IMR-90 (cell line): Measurements from ENCODE around the gene SLC37A3. TPM values are rescaled to one million over a fixed set of nuclear protein-coding genes. Genes with fewer than 3 reads are reported as not detected.

Experiments used
- ATAC-seq: fragments of 200-7000 bp; cut with Tn5 transposase; 2 replicates; pipeline ENCODE4 v1.9.1; 2020; ENCODE audit warnings: low read depth, mild to moderate bottlenecking, moderate library complexity
- BruUV-seq: library from RNA; stranded (reverse); fragments of 400-500 nt; replicated peaks from 2 replicates; lab custom pipeline; 2021; lab: Mats Ljungman, UMichigan
- CTCF ChIA-PET: fragments of 300-600 bp; formaldehyde crosslinking; extraction: SDS; loops from one replicate; lab custom pipeline; 2021; ENCODE audit warnings: antibody characterized with exemption; lab: Yijun Ruan, JAX
- POLR2A ChIA-PET: fragments of 300-600 bp; sonication (Branson Sonifier 250); formaldehyde crosslinking; loops from one replicate; lab custom pipeline; 2022; ENCODE audit warnings: antibody characterized with exemption; ENCODE audit not compliant: unreplicated experiment; lab: Charles Lee
- DNase-seq: peaks from one replicate; pipeline ENCODE4 v3.0.0; 2013
- H2AFZ ChIP-seq: replicated peaks from 2 replicates; pipeline ENCODE3; 2013; ENCODE audit warnings: low read length, mild to moderate bottlenecking; ENCODE audit not compliant: poor library complexity
- H2AK5ac ChIP-seq: 2 replicates; pipeline ENCODE4 v1.6.1; 2013; ENCODE audit warnings: low read depth, low read length, inconsistent platforms
- H2AK9ac ChIP-seq: replicated peaks from 2 replicates; pipeline ENCODE3; 2013; ENCODE audit warnings: mild to moderate bottlenecking, low read depth, low read length, moderate library complexity; ENCODE audit not compliant: poor library complexity
- H2BK120ac ChIP-seq: 2 replicates; pipeline ENCODE4 v1.6.1; 2013; ENCODE audit warnings: low read depth, low read length, inconsistent platforms
- H2BK15ac ChIP-seq: 3 replicates; pipeline ENCODE4 v1.6.1; 2013; ENCODE audit warnings: low read depth, low read length, inconsistent platforms
- H2BK20ac ChIP-seq: 2 replicates; pipeline ENCODE4 v1.6.1; 2013; ENCODE audit warnings: low read depth, mild to moderate bottlenecking, inconsistent platforms, low read length, moderate library complexity
- H2BK5ac ChIP-seq: 2 replicates; pipeline ENCODE4 v1.6.1; 2013; ENCODE audit warnings: mild to moderate bottlenecking, low read depth, low read length, inconsistent platforms; ENCODE audit not compliant: poor library complexity, severe bottlenecking
- H3K14ac ChIP-seq: replicated peaks from 2 replicates; pipeline ENCODE4 v1.6.1; 2013; ENCODE audit warnings: low read depth, low read length, inconsistent platforms
- H3K18ac ChIP-seq: 2 replicates; pipeline ENCODE4 v1.6.1; 2013; ENCODE audit warnings: low read depth, low read length, control low read depth
- H3K23ac ChIP-seq: 2 replicates; pipeline ENCODE4 v1.6.1; 2013; ENCODE audit warnings: low read depth, low read length, inconsistent platforms
- H3K27ac ChIP-seq: 2 replicates; pipeline ENCODE4 v1.5.1; 2013; ENCODE audit warnings: mild to moderate bottlenecking, control low read depth, low read length; ENCODE audit not compliant: insufficient read depth
- H3K27me3 ChIP-seq: 2 replicates; pipeline ENCODE4 v1.6.1; 2013; ENCODE audit warnings: low read length; ENCODE audit not compliant: control insufficient read depth, insufficient read depth
- H3K36me3 ChIP-seq: 2 replicates; pipeline ENCODE4 v1.6.1; 2013; ENCODE audit warnings: low read length, mixed read lengths; ENCODE audit not compliant: control insufficient read depth, insufficient read depth
- H3K4ac ChIP-seq: 2 replicates; pipeline ENCODE4 v1.6.1; 2013; ENCODE audit warnings: low read depth, low read length, inconsistent platforms
- H3K4me1 ChIP-seq: 2 replicates; pipeline ENCODE4 v1.6.1; 2013; ENCODE audit warnings: low read length, mixed read lengths; ENCODE audit not compliant: control insufficient read depth, insufficient read depth
- H3K4me2 ChIP-seq: 2 replicates; pipeline ENCODE4 v1.6.1; 2013; ENCODE audit warnings: low read depth, mild to moderate bottlenecking, control low read depth, low read length, moderate library complexity
- H3K4me3 ChIP-seq: 2 replicates; pipeline ENCODE4 v1.5.1; 2013; ENCODE audit warnings: low read depth, mild to moderate bottlenecking, control low read depth, low read length, moderate library complexity; ENCODE audit not compliant: insufficient read depth
- H3K56ac ChIP-seq: 2 replicates; pipeline ENCODE4 v1.6.1; 2013; ENCODE audit warnings: low read length, inconsistent platforms; ENCODE audit not compliant: insufficient read depth; ENCODE audit errors: extremely low read depth
- H3K79me1 ChIP-seq, 2 experiments: 2 replicates each; pipeline ENCODE4 v1.6.1; 2013; ENCODE audit warnings: low read length in 2 of 2, inconsistent platforms in 1 of 2, low read depth in 1 of 2
- H3K9ac ChIP-seq: 2 replicates; pipeline ENCODE4 v1.6.1; 2013; ENCODE audit warnings: low read depth, low read length, control low read depth
- H3K9me1 ChIP-seq: 2 replicates; pipeline ENCODE4 v1.6.1; 2013; ENCODE audit warnings: low read length, inconsistent platforms; ENCODE audit not compliant: insufficient read depth
- H3K9me3 ChIP-seq: 2 replicates; pipeline ENCODE4 v1.6.1; 2013; ENCODE audit warnings: low read length; ENCODE audit not compliant: control insufficient read depth, insufficient read depth
- H4K20me1 ChIP-seq: 2 replicates; pipeline ENCODE4 v1.6.1; 2013; ENCODE audit warnings: low read length, inconsistent platforms; ENCODE audit not compliant: insufficient read depth
- H4K5ac ChIP-seq: 2 replicates; pipeline ENCODE4 v1.6.1; 2013; ENCODE audit warnings: mild to moderate bottlenecking, low read depth, low read length, control low read depth
- H4K8ac ChIP-seq, 2 experiments: 2 replicates each; pipeline ENCODE4 v1.6.1; 2013; ENCODE audit warnings: low read depth in 2 of 2, low read length in 2 of 2, control low read depth in 1 of 2, inconsistent platforms in 1 of 2
- H4K91ac ChIP-seq: 2 replicates; pipeline ENCODE4 v1.6.1; 2013; ENCODE audit warnings: low read depth, low read length, inconsistent platforms; ENCODE audit not compliant: insufficient read depth
- BHLHE40 ChIP-seq: fragments of 150-350 bp; IDR thresholded peaks from 2 replicates; pipeline ENCODE4 v1.6.1; 2016; ENCODE audit warnings: mild to moderate bottlenecking, low read depth, low read length
- CHD1 ChIP-seq: IDR thresholded peaks from 2 replicates; pipeline ENCODE4 v1.6.1; 2012; ENCODE audit warnings: low read depth, low read length, improper control_type of control experiment
- MXI1 ChIP-seq: IDR thresholded peaks from 2 replicates; pipeline ENCODE4 v1.6.1; 2012; ENCODE audit warnings: low read depth, mild to moderate bottlenecking, low read length, moderate library complexity, borderline replicate concordance
- POLR2A ChIP-seq: IDR thresholded peaks from 2 replicates; pipeline ENCODE4 v1.6.1; 2012; ENCODE audit warnings: mild to moderate bottlenecking, low read depth, low read length
- WGBS, 2 experiments: methylation state at CpG; one replicate each; pipeline versions ENCODE4 v1.1.5 to v1.1.7; 2013; ENCODE audit warnings: missing lambda C conversion rate in 2 of 2; ENCODE audit not compliant: insufficient read length in 1 of 2; ENCODE audit errors: extremely low coverage in 2 of 2; 5-methylcytosine and 5-hydroxymethylcytosine counted together
- dilution Hi-C: fragments of 300-500 bp; cut with HindIII; formaldehyde crosslinking; loops from one replicate; pipeline ENCODE4 v1.14.3; 2018; ENCODE audit warnings: low sequenced_read_pairs; ENCODE audit not compliant: unreplicated experiment
- in situ Hi-C: fragments of 300-500 bp; cut with MboI; formaldehyde crosslinking; loops from 3 replicates; pipeline ENCODE4 v1.14.3; 2019; ENCODE audit warnings: low sequenced_read_pairs, inconsistent platforms, mixed read lengths
- intact Hi-C: fragments of 100-400 bp; cut with micrococcal nuclease; formaldehyde crosslinking; loops from 2 replicates; pipeline ENCODE4 v1.10.0; 2022
- polyA plus RNA-seq, 3 experiments: library from polyadenylated mRNA; depleted of rRNA; stranded (reverse); fragments of >200 nt; gene quantifications; 2 replicates each; pipeline ENCODE4 v1.2.3, GENCODE V29; 2012; ENCODE audit warnings: low replicate concordance in 1 of 3
- total RNA-seq: library from RNA; depleted of rRNA; stranded (reverse); fragments of >200 nt; gene quantifications from 2 replicates; pipeline ENCODE4 v1.2.3, GENCODE V29; 2012
- TF ChIP-seq, protein P1 (sequence below): fragments of 150-350 bp; IDR thresholded peaks from 2 replicates; pipeline ENCODE4 v1.6.1; 2016; ENCODE audit warnings: low read depth, mild to moderate bottlenecking, low read length, moderate library complexity, borderline replicate concordance
- TF ChIP-seq, protein P2 (sequence below): fragments of 150-350 bp; IDR thresholded peaks from 2 replicates; pipeline ENCODE4 v1.6.1; 2017; ENCODE audit warnings: mild to moderate bottlenecking, antibody characterized with exemption, low read length, low read depth

SLC37A3 gene
- total and polyA plus RNA-seq, 2 of the 4 experiments (the other 2 are of a cell fraction) = 43.2 to 45.3 TPM

DNA sequence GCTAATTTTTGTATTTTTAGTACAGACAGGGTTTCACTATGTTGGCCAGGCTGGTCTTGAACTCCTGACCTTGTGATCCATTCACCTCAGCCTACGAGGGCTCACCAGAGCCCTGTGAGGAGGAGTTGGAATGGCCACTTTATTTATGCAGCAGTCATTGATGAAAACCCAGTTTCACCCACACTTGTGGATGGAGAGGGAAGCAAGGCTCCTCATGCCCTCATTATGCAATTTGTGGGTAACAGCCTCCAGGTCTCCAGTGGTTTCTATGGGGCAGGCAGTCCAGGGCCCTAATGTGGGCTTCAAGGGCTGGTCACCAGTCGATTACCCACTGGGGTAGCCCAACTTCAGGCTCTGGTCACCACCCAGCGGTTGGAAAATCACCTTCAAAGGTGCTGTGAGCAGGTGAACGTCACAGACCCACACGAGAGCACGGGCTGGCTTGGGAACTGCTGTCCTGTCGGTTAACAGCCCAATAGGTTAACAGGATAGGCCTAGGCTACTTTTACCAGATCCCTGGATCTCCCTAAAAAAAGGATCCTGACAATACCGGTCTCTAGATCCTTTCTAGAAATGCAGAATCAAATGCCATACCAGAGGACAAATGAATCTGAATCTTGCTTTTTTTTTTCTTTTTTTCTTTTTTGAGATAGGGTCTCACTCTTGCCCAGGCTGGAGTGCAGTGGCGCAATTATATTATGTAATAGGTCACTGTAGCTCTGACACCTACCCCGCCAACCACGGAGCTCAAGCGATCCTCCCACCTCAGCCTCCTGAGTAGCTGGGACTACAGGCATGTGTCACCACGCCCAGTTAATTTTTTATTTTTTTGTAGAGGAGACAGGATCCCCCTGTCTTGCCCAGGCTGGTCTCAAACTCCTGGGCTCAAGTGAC, 97.8 kb downstream of the SLC37A3 start (continued):
- TF ChIP-seq, protein P1, sequence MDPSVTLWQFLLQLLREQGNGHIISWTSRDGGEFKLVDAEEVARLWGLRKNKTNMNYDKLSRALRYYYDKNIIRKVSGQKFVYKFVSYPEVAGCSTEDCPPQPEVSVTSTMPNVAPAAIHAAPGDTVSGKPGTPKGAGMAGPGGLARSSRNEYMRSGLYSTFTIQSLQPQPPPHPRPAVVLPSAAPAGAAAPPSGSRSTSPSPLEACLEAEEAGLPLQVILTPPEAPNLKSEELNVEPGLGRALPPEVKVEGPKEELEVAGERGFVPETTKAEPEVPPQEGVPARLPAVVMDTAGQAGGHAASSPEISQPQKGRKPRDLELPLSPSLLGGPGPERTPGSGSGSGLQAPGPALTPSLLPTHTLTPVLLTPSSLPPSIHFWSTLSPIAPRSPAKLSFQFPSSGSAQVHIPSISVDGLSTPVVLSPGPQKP = no peak

DNA sequence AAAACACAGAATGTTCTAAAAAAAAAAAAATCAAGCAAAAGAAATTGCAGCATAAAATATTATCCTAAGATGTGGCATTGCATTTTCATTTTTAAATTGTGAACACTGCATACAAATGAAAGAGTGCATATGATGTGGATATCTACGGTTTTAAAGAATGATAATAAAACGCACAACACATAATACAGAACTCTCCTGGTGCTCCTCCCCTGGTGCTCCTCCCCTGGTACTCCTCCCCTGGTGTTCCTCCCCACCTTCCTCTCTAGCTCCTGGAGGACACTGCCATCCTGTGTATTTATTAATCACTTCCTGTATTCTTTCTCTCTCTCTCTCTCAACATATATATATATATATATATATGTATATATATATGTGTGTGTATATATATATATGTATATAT, 100.1 kb downstream of the SLC37A3 start:
- H3K27ac ChIP-seq = no peak overlapping the region
- H3K4ac ChIP-seq = no peak overlapping the region
- no peak overlapping the region for H2BK5ac ChIP-seq
- in situ Hi-C loops (no loop called here), intact Hi-C loops (no loop called here), dilution Hi-C loops (no loop called here)
- H4K91ac ChIP-seq = no peak overlapping the region
- H3K14ac ChIP-seq = no peak overlapping the region
- no peak overlapping the region for H3K4me2 ChIP-seq
- DNase-seq (no peak), ATAC-seq (no peak)
- no peak overlapping the region for H2AK9ac ChIP-seq
- no peak for TF ChIP-seq CHD1
- TF ChIP-seq MXI1 = no peak
- no peak for TF ChIP-seq BHLHE40
- no peak for TF ChIP-seq POLR2A
- TF ChIP-seq, protein P2, sequence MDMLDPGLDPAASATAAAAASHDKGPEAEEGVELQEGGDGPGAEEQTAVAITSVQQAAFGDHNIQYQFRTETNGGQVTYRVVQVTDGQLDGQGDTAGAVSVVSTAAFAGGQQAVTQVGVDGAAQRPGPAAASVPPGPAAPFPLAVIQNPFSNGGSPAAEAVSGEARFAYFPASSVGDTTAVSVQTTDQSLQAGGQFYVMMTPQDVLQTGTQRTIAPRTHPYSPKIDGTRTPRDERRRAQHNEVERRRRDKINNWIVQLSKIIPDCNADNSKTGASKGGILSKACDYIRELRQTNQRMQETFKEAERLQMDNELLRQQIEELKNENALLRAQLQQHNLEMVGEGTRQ = no peak
- H3K4me1 ChIP-seq = no peaks in the 10 kb centered on the region
- H3K23ac ChIP-seq = no peak overlapping the region
- H3K9me3 ChIP-seq = no peaks in the 10 kb centered on the region
- H3K18ac ChIP-seq = no peak overlapping the region
- no peaks in the 10 kb centered on the region for H3K36me3 ChIP-seq
- ChIA-PET POLR2A (no interaction called here), CTCF (no interaction called here)
- no peak overlapping the region for H3K56ac ChIP-seq
- WGBS, 2 experiments = no CpG with 5 or more reads among the region's 2 CpGs
- H2BK120ac ChIP-seq = no peak overlapping the region
- no peak overlapping the region for H2AFZ ChIP-seq
- BruUV-seq = no TSS peak
- H3K9me1 ChIP-seq = no peaks in the 10 kb centered on the region
- H4K8ac ChIP-seq = no peak overlapping the region
- H2BK15ac ChIP-seq = no peak overlapping the region
- H3K9ac ChIP-seq = no peak overlapping the region
- no peak overlapping the region for H2AK5ac ChIP-seq
- H3K79me1 ChIP-seq = no peaks in the 10 kb centered on the region
- no peak overlapping the region for H4K5ac ChIP-seq
- H4K20me1 ChIP-seq = no peaks in the 10 kb centered on the region; the same call in 1 of the 2 replicates
- no peak overlapping the region for H2BK20ac ChIP-seq
- peaks cover 7% of the 10 kb centered on the region for H3K27me3 ChIP-seq
- no peak overlapping the region for H3K4me3 ChIP-seq
